GM19035 (cell line): ENCODE results near the gene ASCC1.

Source experiments
- ATAC-seq: cut with Tn5 transposase; IDR thresholded peaks from one replicate; pipeline ENCODE4 v1.9.1; 2021; ENCODE audit not compliant: unreplicated experiment

Gene ASCC1

GRCh38 chr10:72086466-72087391 lies 129.3 kb downstream of the ASCC1 start:
- no peak for ATAC-seq

- ATAC-seq = no peak
Measured at GRCh38 chr10:72085864-72086465, 130.1 kb downstream of the ASCC1 start.

- ATAC-seq = no peak
Measured at GRCh38 chr10:72085166-72085565, 130.9 kb downstream of the ASCC1 start.

GRCh38 chr10:72083790-72084459 lies 132.2 kb downstream of the ASCC1 start:
- ATAC-seq = no peak

- no peak for ATAC-seq
Measured at GRCh38 chr10:72082856-72083789, 133.0 kb downstream of the ASCC1 start.

GRCh38 chr10:72081772-72082590 lies 134.1 kb downstream of the ASCC1 start:
- ATAC-seq = no peak

GRCh38 chr10:72081210-72081609 lies 134.9 kb downstream of the ASCC1 start:
- ATAC-seq = no peak

- ATAC-seq = no peak
Measured at GRCh38 chr10:72080042-72080975, 135.8 kb downstream of the ASCC1 start.

GRCh38 chr10:72079356-72079755 lies 136.7 kb downstream of the ASCC1 start:
- ATAC-seq = no peak

- ATAC-seq = no peak
Measured at GRCh38 chr10:72077275-72077990, 138.6 kb downstream of the ASCC1 start.

- ATAC-seq = no peak
Measured at GRCh38 chr10:72076756-72077155, 139.3 kb downstream of the ASCC1 start.

GRCh38 chr10:72075376-72076115 lies 140.5 kb downstream of the ASCC1 start:
- ATAC-seq = no peak

GRCh38 chr10:72074574-72075375 lies 141.3 kb downstream of the ASCC1 start:
- no peak for ATAC-seq

- ATAC-seq = no peak
Measured at GRCh38 chr10:72073708-72074573, 142.1 kb downstream of the ASCC1 start.

GRCh38 chr10:72072639-72073038 lies 143.4 kb downstream of the ASCC1 start:
- no peak for ATAC-seq

GRCh38 chr10:72072046-72072445 lies 144.0 kb downstream of the ASCC1 start:
- ATAC-seq = no peak
